K562 (cell line): ENCODE results near the gene CUL9. TPM values are rescaled to one million over a fixed set of nuclear protein-coding genes. Genes with fewer than 3 reads are reported as not detected.

Experiments
- ARID2 ChIP-seq: fragments of 450-650 bp; IDR thresholded peaks from 2 replicates; pipeline ENCODE4 v1.6.1; 2017; ENCODE audit warnings: antibody characterized with exemption, mild to moderate bottlenecking
- BRF1 ChIP-seq: IDR thresholded peaks from 3 replicates; pipeline ENCODE4 v1.6.1; 2011; ENCODE audit warnings: borderline replicate concordance, mild to moderate bottlenecking; ENCODE audit not compliant: insufficient read length; ENCODE audit errors: extremely low read depth
- DACH1 ChIP-seq: fragments of 450-650 bp; IDR thresholded peaks from 2 replicates; pipeline ENCODE4 v1.6.1; 2018; ENCODE audit not compliant: partially characterized antibody
- ETV1 ChIP-seq: fragments of 450-650 bp; conservative IDR thresholded peaks from 2 replicates; pipeline ENCODE4 v1.6.1; 2016; ENCODE audit warnings: missing genetic modification characterization, control low read depth, low read depth, missing compliant biosample characterization
- FIP1L1 ChIP-seq: fragments of 200-400 bp; formaldehyde crosslinking; IDR thresholded peaks from 2 replicates; pipeline ENCODE4 v1.6.1; 2018; ENCODE audit warnings: mild to moderate bottlenecking, low read depth, low read length; ENCODE audit not compliant: poor library complexity, severe bottlenecking
- GABPB1 ChIP-seq: sonication (generic); formaldehyde crosslinking; IDR thresholded peaks from 2 replicates; pipeline ENCODE4 v1.8.0; 2022; ENCODE audit warnings: mild to moderate bottlenecking, missing genetic modification reagents
- HLTF ChIP-seq: fragments of 450-650 bp; IDR thresholded peaks from 2 replicates; pipeline ENCODE4 v1.6.1; 2016
- HNRNPK ChIP-seq: fragments of 200-400 bp; formaldehyde crosslinking; IDR thresholded peaks from one replicate; pipeline ENCODE4 v1.6.1; 2018; ENCODE audit warnings: mild to moderate bottlenecking, low read depth, low read length; ENCODE audit not compliant: poor library complexity, severe bottlenecking
- KLF13 ChIP-seq: fragments of 450-650 bp; IDR thresholded peaks from 2 replicates; pipeline ENCODE4 v1.6.1; 2016; ENCODE audit warnings: missing genetic modification characterization, low read depth, mild to moderate bottlenecking, missing compliant biosample characterization, moderate library complexity, borderline replicate concordance
- LCOR ChIP-seq: sonication (generic); formaldehyde crosslinking; IDR thresholded peaks from 2 replicates; pipeline ENCODE4 v1.8.0; 2022; ENCODE audit warnings: mild to moderate bottlenecking, missing genetic modification reagents
- NCOA1 ChIP-seq: fragments of 450-650 bp; IDR thresholded peaks from 2 replicates; pipeline ENCODE4 v1.6.1; 2016; ENCODE audit warnings: low read depth
- RFX7 ChIP-seq: fragments of 250-450 bp; sonication (Bioruptor Pico); IDR thresholded peaks from 2 replicates; pipeline ENCODE4 v1.5.1; 2021; ENCODE audit warnings: mild to moderate bottlenecking
- RNF2 ChIP-seq: sonication (generic); IDR thresholded peaks from 2 replicates; pipeline ENCODE4 v1.6.1; 2016
- SIN3B ChIP-seq: fragments of 450-650 bp; IDR thresholded peaks from 2 replicates; pipeline ENCODE4 v1.6.1; 2017; ENCODE audit warnings: low read depth, mild to moderate bottlenecking, moderate library complexity
- SMAD3 ChIP-seq: fragments of 450-650 bp; formaldehyde crosslinking; conservative IDR thresholded peaks from 2 replicates; pipeline ENCODE4 v1.4.0; 2020; ENCODE audit warnings: mild to moderate bottlenecking
- SRSF7 ChIP-seq: fragments of 200-400 bp; formaldehyde crosslinking; optimal IDR thresholded peaks from 2 replicates; pipeline ENCODE3; 2017; ENCODE audit warnings: mild to moderate bottlenecking, low read depth, low read length
- ZNF224 ChIP-seq: sonication (generic); formaldehyde crosslinking; IDR thresholded peaks from 2 replicates; pipeline ENCODE4 v1.8.0; 2022; ENCODE audit warnings: mild to moderate bottlenecking, missing genetic modification reagents
- polyA plus RNA-seq, 8 experiments: library from polyadenylated mRNA; depleted of rRNA in 4 of 8; stranded (reverse) in 5 of 8; unstranded in 3 of 8; fragments of >200 nt; fragmentation: Nextera tagmentation in 2 of 8; fragmentation: Illumina TruSeq in 1 of 8; extraction: Ambion mirVana in 2 of 8; extraction: Trizol in 1 of 8; gene quantifications; 2 replicates each; pipeline versions ENCODE4 v1.2.1 to v1.2.3, GENCODE V29; 2011 to 2014; ENCODE audit warnings: inconsistent platforms in 1 of 8, missing spikeins in 1 of 8
- total RNA-seq, 7 experiments: library from RNA; depleted of rRNA in 6 of 7; stranded (reverse); fragments of >200 nt in 6 of 7; fragmentation: Illumina TruSeq in 2 of 7; extraction: Trizol in 2 of 7; gene quantifications; 2 replicates each; pipeline versions ENCODE4 v1.2.1 to v1.2.3, GENCODE V29; 2011 to 2021; ENCODE audit warnings: low replicate concordance in 1 of 7
- TF ChIP-seq, protein P1 (sequence below): fragments of 450-650 bp; formaldehyde crosslinking; IDR thresholded peaks from 2 replicates; pipeline ENCODE4 v1.4.0; 2022; ENCODE audit warnings: mild to moderate bottlenecking, moderate library complexity
- TF ChIP-seq, protein P2 (sequence below): fragments of 150-350 bp; IDR thresholded peaks from 2 replicates; pipeline ENCODE4 v1.6.1; 2014; ENCODE audit warnings: low read depth, mild to moderate bottlenecking, low read length, borderline replicate concordance
- TF ChIP-seq, protein P3 (sequence below): fragments of 450-650 bp; formaldehyde crosslinking; IDR thresholded peaks from 2 replicates; pipeline ENCODE4 v1.4.0; 2020; ENCODE audit warnings: mild to moderate bottlenecking
- TF ChIP-seq, protein P4 (sequence below), 3 experiments: fragments of 200-800 bp in 1 of 3; sonication (Bioruptor generic) in 1 of 3; sonication (generic) in 1 of 3; formaldehyde crosslinking in 1 of 3; IDR thresholded peaks; 2 replicates each; pipeline versions ENCODE4 v1.6.1 to v1.8.0; 2016 to 2022; ENCODE audit warnings: mild to moderate bottlenecking in 2 of 3, missing compliant biosample characterization in 2 of 3, missing genetic modification characterization in 2 of 3, missing genetic modification reagents in 1 of 3

CUL9 gene
- total and polyA plus RNA-seq, 9 of the 15 experiments (the other 6 are each of a cell fraction or from before 2014, with no cell fraction given) = 0.50 to 20.7 (median 6.6) TPM

DNA sequence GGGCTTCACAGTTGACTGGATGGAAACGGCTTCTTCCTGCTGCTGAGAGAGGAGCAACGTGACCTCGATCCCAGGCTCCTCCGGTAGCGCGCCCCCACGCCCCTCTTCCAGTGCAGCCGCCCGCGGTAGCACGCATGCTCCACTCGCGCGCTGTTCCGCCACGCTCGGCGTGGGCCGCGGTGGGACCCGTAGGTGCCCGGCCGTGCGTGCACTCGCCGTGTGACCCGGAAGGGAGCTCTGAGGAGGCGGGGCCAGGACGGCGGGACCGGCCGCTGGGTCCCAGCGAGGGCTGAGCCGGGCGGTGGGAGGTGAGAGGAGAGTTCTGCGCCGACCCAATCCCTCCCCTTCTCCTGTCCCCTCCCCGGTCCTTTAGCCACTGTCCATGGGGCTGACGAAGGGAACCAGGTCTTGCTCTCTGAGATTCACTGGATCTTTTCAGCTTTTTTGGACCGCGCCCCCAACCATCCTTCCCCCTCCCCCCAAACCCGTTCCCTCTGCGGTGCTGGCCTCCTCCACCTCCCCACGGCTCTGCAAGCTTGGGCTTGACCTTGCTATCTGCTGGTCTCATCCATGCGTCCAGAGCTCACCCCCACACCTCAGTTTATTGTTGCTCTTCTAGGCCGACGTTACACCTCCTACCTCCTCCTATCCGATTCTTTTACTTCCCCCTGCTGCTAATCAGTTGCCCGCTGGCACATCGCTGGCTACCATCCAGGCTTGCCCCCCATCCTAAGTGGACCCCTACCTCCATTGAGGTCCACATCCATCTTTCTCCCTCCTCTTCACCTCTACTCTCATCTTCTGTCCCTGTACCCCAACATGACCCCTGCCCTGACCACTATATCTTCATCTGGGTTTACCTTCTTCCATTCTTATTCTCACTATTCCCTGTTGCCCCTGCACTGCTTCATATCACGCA, at the start of gene CUL9 (continued):
- TF ChIP-seq, protein P1, sequence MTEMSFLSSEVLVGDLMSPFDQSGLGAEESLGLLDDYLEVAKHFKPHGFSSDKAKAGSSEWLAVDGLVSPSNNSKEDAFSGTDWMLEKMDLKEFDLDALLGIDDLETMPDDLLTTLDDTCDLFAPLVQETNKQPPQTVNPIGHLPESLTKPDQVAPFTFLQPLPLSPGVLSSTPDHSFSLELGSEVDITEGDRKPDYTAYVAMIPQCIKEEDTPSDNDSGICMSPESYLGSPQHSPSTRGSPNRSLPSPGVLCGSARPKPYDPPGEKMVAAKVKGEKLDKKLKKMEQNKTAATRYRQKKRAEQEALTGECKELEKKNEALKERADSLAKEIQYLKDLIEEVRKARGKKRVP (CRISPR knock-in tag) = 0 out of 2 replicates have a peak, but pooled peaks have one; percentile 33
- TF ChIP-seq ZNF224 (CRISPR knock-in tag) (peak; percentile 92), SRSF7 (no peak), ETV1 (peak; percentile 46; the same call in 1 of the 2 replicates), HLTF (peak; percentile 90), LCOR (CRISPR knock-in tag) (peak; percentile 25; the same call in 1 of the 2 replicates), SIN3B (peak; percentile 35; the same call in 1 of the 2 replicates), RNF2 (peak; percentile 70), RFX7 (no peak), DACH1 (no peak), KLF13 (tag) (peak; percentile 84; the same call in 1 of the 2 replicates), GABPB1 (CRISPR knock-in tag) (peak; percentile 88), ARID2 (no peak), HNRNPK (peak; percentile 55), SMAD3 (no peak), FIP1L1 (peak; percentile 87), NCOA1 (peak; percentile 15; the same call in 1 of the 2 replicates), BRF1 (no peak)
- TF ChIP-seq, protein P2, sequence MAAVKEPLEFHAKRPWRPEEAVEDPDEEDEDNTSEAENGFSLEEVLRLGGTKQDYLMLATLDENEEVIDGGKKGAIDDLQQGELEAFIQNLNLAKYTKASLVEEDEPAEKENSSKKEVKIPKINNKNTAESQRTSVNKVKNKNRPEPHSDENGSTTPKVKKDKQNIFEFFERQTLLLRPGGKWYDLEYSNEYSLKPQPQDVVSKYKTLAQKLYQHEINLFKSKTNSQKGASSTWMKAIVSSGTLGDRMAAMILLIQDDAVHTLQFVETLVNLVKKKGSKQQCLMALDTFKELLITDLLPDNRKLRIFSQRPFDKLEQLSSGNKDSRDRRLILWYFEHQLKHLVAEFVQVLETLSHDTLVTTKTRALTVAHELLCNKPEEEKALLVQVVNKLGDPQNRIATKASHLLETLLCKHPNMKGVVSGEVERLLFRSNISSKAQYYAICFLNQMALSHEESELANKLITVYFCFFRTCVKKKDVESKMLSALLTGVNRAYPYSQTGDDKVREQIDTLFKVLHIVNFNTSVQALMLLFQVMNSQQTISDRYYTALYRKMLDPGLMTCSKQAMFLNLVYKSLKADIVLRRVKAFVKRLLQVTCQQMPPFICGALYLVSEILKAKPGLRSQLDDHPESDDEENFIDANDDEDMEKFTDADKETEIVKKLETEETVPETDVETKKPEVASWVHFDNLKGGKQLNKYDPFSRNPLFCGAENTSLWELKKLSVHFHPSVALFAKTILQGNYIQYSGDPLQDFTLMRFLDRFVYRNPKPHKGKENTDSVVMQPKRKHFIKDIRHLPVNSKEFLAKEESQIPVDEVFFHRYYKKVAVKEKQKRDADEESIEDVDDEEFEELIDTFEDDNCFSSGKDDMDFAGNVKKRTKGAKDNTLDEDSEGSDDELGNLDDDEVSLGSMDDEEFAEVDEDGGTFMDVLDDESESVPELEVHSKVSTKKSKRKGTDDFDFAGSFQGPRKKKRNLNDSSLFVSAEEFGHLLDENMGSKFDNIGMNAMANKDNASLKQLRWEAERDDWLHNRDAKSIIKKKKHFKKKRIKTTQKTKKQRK = no peak
- TF ChIP-seq, protein P3, sequence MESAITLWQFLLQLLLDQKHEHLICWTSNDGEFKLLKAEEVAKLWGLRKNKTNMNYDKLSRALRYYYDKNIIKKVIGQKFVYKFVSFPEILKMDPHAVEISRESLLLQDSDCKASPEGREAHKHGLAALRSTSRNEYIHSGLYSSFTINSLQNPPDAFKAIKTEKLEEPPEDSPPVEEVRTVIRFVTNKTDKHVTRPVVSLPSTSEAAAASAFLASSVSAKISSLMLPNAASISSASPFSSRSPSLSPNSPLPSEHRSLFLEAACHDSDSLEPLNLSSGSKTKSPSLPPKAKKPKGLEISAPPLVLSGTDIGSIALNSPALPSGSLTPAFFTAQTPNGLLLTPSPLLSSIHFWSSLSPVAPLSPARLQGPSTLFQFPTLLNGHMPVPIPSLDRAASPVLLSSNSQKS (CRISPR knock-in tag) = no peak
- TF ChIP-seq, protein P4, sequence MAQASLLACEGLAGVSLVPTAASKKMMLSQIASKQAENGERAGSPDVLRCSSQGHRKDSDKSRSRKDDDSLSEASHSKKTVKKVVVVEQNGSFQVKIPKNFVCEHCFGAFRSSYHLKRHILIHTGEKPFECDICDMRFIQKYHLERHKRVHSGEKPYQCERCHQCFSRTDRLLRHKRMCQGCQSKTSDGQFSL (CRISPR knock-in tag; IDR thresholded peaks at IDR 0.05) = 0 out of 2 replicates have a peak, but pooled peaks have one; percentile 25
- TF ChIP-seq, protein P4 (tag; IDR thresholded peaks at IDR 0.05) = peak in 1 of 2 experiments; percentile 79; a peak in 2 of 4 replicates
